ENCODE results near the gene RFC3. TPM values are rescaled to one million over a fixed set of nuclear protein-coding genes. Genes with fewer than 3 reads are reported as not detected.

RFC3 gene
- total RNA-seq, 3 donors from 2014 or later, result 9.8 to 19.8 (median 10.7) TPM

- Histone ChIP-seq H3K9me3 (no peaks in the 10 kb centered on the region), H3K36me3 (no peaks in the 10 kb centered on the region), H3K4me3 (no peak overlapping the region), H3K27me3 (no peaks in the 10 kb centered on the region), H3K27ac (no peak overlapping the region), H3K4me1 (no peaks in the 10 kb centered on the region)
- no peak for TF ChIP-seq POLR2A (IDR thresholded peaks at IDR 0.05)
- no peak for TF ChIP-seq POLR2AphosphoS5 (IDR thresholded peaks at IDR 0.05)
- no peak for TF ChIP-seq CTCF (IDR thresholded peaks at IDR 0.05)
- DNase-seq (ENCODE audit: low spot score in 2 of 2), result no peak
- intact Hi-C loops (cut with DNase I; ENCODE audit: low total_unique reads), result no loop called here
These were observed 45.3 kb downstream of the RFC3 start for GRCh38 chr13:33863188-33863789.

- Histone ChIP-seq H3K27me3 (no peaks in the 10 kb centered on the region), H3K4me1 (no peaks in the 10 kb centered on the region), H3K4me3 (no peak overlapping the region), H3K36me3 (no peaks in the 10 kb centered on the region), H3K9me3 (no peaks in the 10 kb centered on the region), H3K27ac (no peak overlapping the region)
- intact Hi-C loops (cut with DNase I; ENCODE audit: low total_unique reads), result no loop called here
- DNase-seq (ENCODE audit: low spot score in 2 of 2), result no peak
- no peak for TF ChIP-seq POLR2A (IDR thresholded peaks at IDR 0.05)
- TF ChIP-seq CTCF (IDR thresholded peaks at IDR 0.05), result no peak
- TF ChIP-seq POLR2AphosphoS5 (IDR thresholded peaks at IDR 0.05), result no peak
These were observed 48.0 kb downstream of the RFC3 start for GRCh38 chr13:33865945-33866344.

GRCh38 chr13:33867472-33867871 lies 49.5 kb downstream of the RFC3 start:
- TF ChIP-seq POLR2A (IDR thresholded peaks at IDR 0.05) (no peak), CTCF (IDR thresholded peaks at IDR 0.05) (no peak), POLR2AphosphoS5 (IDR thresholded peaks at IDR 0.05) (no peak)
- H3K4me1 ChIP-seq, result no peaks in the 10 kb centered on the region
- H3K9me3 ChIP-seq, result no peaks in the 10 kb centered on the region
- intact Hi-C loops (cut with DNase I; ENCODE audit: low total_unique reads), result no loop called here
- no peaks in the 10 kb centered on the region for H3K36me3 ChIP-seq
- DNase-seq (ENCODE audit: low spot score in 2 of 2), result no peak
- no peak overlapping the region for H3K4me3 ChIP-seq
- no peak overlapping the region for H3K27ac ChIP-seq
- H3K27me3 ChIP-seq, result no peaks in the 10 kb centered on the region

- TF ChIP-seq POLR2A (IDR thresholded peaks at IDR 0.05) (no peak), CTCF (IDR thresholded peaks at IDR 0.05) (no peak), POLR2AphosphoS5 (IDR thresholded peaks at IDR 0.05) (no peak)
- no peaks in the 10 kb centered on the region for H3K4me1 ChIP-seq
- no peaks in the 10 kb centered on the region for H3K27me3 ChIP-seq
- no peak overlapping the region for H3K27ac ChIP-seq
- H3K36me3 ChIP-seq, result no peaks in the 10 kb centered on the region
- intact Hi-C loops (cut with DNase I; ENCODE audit: low total_unique reads), result no loop called here
- no peak for DNase-seq (ENCODE audit: low spot score in 2 of 2)
- no peak overlapping the region for H3K4me3 ChIP-seq
- no peaks in the 10 kb centered on the region for H3K9me3 ChIP-seq
These were observed 50.5 kb downstream of the RFC3 start for GRCh38 chr13:33868343-33868994.

GRCh38 chr13:33869005-33869404 lies 51.1 kb downstream of the RFC3 start:
- Histone ChIP-seq H3K9me3 (no peaks in the 10 kb centered on the region), H3K27me3 (no peaks in the 10 kb centered on the region), H3K36me3 (no peaks in the 10 kb centered on the region), H3K27ac (no peak overlapping the region), H3K4me3 (no peak overlapping the region), H3K4me1 (no peaks in the 10 kb centered on the region)
- TF ChIP-seq CTCF (IDR thresholded peaks at IDR 0.05) (no peak), POLR2AphosphoS5 (IDR thresholded peaks at IDR 0.05) (no peak), POLR2A (IDR thresholded peaks at IDR 0.05) (no peak)
- DNase-seq (ENCODE audit: low spot score in 2 of 2), result no peak
- intact Hi-C loops (cut with DNase I; ENCODE audit: low total_unique reads), result no loop called here
